HG03139 (cell line): ENCODE data around the gene SLC66A1.
A peak's percentile ranks its signal among the peaks of the same experiment; 100 is the strongest.
"Not testable (repeated sequence)": the region's sequence is repeated elsewhere in the genome, so short reads cannot be mapped to it uniquely, and the experiment has no call there.

Experiments
- ATAC-seq: cut with Tn5 transposase; IDR thresholded peaks from one replicate; pipeline ENCODE4 v1.9.1; 2021; ENCODE audit not compliant: unreplicated experiment

SLC66A1 gene

DNA sequence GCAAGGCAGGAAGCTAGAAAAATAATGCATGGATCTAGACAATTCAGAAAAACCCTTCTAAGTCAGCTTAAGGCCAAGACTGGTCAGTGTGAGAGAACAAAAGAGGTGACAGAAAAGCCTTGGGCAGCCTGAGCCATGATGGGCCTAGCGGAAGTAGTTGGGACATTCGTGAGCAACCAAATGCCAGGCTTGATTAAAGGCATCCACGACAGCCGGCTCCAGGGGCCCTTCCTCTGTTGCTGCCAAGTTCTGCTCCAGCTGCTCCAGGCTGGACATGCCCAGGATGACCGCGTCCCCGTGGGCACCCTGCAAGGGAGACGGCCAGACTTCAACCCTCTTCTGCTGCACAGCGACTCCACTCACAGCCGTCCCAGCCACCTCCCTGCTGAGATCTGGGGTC lies 8.0 kb upstream of the SLC66A1 start:
- ATAC-seq, result not testable (repeated sequence)

DNA sequence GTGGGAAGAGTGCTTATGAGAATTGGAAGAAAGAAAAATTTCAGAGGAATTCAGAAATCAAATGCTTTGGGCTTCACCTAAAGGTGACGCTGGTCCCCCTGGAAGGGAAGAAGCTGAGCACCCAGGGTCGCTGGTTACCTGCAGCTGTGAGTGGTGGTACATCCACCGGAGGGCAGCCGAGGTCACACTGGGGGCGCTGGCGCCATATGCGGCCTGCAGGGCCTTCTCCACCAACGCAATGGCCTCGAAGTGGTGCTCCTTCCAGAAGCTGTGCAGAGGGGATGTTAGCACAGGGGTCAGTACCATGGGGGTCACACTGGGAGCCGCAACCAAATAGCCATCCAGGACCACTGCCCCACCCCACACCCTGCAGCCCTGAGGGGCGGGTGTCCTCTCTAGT lies 6.2 kb upstream of the SLC66A1 start:
- no peak for ATAC-seq

GRCh38 chr1:19306941-19307340 lies 5.2 kb upstream of the SLC66A1 start:
- no peak for ATAC-seq

DNA sequence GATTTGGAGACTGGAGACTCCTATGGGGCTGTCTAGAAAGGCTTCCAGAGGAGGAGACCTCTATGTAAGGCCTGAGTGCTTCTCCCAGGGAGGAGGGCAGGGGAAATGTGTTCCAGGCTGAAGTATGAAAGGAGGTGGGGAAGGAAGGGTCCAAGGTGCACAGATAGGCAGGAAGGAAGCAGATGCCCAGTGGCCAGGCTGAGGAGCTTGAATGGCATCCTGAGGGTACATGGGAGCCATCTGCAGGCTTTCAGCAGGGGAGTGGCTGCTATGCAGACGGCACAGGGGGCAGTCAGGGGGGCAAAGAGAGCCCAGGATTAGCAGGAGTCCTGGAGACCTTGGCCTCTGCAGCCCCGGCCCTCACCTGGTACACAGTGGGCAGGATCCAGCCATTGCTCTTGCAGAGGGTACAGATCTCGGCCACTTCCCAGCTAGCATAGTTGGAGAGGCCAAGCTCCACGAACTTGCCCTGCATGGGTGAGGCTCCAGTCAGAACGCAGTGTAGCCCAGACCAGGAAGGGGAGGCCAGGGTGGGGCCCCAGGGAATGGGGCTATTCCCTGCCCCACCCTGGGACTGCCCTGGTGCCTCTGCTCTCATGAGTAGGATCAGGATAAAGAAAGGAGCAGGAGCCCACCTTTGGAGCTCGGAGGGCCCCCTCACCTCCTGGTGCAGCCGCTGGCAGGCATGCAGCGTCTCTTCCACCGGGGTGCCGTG lies 4.2 kb upstream of the SLC66A1 start:
- no peak for ATAC-seq

DNA sequence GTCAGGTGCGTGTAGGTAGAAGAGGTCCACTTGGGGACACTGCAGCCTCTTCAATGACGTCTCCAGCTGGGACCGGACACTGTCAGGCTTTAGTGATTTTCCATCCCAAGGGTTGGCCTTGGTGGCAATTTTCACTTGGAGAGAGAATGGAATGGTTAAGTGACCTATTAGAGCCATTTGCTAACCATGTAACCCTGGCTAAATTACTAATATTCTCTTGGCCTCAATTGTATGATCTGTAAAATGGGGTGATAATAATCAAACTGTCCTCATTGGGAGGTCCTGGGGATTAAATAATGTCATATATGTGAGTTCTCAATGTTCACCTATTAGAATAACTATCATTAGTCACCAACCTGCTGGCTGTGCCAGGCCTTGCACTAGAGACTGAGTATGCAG lies 3.6 kb upstream of the SLC66A1 start:
- no peak for ATAC-seq

DNA sequence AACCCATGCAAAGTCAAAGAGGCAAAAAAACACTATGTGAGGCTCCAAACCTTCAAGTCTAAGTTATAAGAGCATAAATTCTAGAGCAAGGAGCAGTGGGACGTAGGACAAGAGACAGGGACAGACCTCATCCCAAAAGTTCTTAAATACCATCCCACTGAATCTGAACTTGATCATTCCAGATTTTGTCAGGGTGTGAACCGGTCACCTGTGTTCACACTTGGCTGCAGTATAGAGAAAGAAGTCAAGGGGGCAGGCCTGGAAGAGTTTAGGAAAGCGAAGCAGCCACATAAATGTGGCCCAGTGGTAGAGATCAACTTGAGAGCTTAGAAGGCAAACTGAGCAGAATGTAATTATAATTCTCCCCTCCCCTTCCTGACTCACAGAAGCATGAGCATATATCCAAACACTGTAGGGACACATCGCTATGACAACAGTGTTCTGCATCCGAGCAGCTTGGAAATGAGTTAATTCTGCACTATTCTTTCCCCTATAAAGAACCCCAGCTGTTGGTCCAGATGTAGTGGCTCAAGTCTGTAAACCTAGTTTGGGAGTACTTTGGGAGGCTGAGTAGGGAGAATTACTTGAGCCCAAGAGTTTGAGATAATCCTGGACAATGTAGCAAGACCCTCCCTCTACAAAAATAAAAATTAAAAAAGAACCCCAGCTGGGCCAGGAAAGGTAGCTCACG lies 2.9 kb upstream of the SLC66A1 start:
- no peak for ATAC-seq

- no peak for ATAC-seq
These were observed 2.1 kb upstream of the SLC66A1 start for GRCh38 chr1:19310061-19310460.

DNA sequence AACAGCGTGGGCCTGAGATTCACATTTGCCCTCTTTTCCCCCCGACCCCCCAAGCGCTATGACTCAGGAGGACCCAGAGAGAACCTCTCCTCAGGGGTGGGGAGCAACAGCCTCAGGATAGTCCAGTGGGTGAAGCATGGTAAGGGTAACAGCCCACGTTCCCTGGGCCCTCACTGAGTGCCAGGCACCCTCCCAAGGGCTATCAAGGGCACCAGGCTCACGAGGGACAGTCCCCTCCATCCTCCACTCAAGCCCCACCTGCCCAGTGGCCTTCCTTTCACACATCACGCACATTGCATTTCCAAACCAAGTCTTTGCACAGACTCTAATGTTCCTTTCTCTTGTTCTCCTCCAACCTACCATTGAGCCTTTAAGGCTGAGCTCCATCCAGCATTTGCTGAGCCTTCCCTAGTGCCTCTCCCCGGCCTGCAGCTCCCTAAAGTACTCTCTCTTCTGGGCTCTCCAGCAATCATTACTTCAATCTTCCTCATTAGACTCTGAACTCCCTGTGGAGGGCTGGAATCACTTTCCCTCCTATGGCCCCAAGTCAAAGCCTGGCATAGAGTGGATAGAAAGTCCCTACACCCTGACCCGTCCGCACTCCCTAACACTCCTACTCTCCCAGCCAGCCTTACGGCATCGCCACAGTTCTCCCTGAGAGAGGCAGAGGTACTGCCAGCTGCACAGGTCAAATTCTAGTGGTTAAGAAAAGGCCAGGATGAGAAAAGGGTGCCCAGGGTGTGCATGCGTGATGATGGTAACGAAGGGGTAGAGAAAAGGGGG lies 1.2 kb upstream of the SLC66A1 start:
- ATAC-seq, result no peak

DNA sequence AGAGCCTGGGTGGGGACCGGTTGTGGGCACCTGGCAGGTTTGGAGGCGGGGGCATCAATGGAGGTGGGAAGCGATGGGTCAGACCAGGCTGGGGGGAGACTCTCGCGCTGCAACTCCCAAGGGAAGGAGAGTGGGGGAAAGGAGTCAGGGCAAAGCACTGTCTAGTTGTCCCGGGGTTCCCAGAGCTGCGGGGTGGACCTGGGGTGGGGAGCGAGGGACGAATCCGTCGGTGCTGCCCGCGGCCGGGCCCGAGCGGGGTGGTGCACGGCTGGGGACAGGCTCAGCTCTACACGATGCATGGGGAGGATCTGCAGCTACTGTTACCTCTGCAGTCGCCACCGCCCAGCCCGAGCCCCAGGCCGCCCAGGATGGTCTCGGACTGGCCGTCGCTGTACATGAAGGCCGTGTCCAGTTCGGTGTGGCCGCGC lies 609 bp upstream of the SLC66A1 start:
- peak; percentile 9 for ATAC-seq

GRCh38 chr1:19312782-19313635 lies 883 bp downstream of the SLC66A1 start:
- no peak for ATAC-seq

DNA sequence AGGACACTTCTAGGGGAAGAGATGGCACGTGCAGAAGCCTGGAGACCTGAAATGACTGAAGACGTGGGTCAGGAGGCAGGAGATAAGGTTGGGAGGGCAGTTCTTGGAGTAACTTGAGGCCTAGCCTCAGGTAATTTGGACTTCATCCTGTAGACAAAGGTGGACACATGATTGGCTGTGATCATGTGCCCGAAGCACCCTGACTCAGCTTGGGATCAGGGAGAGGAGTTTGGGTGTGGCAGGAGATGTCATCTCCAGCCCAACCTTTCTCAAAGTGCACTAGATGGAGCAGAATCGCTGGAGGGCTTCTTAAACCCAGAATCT lies 1.5 kb downstream of the SLC66A1 start:
- ATAC-seq, result no peak

DNA sequence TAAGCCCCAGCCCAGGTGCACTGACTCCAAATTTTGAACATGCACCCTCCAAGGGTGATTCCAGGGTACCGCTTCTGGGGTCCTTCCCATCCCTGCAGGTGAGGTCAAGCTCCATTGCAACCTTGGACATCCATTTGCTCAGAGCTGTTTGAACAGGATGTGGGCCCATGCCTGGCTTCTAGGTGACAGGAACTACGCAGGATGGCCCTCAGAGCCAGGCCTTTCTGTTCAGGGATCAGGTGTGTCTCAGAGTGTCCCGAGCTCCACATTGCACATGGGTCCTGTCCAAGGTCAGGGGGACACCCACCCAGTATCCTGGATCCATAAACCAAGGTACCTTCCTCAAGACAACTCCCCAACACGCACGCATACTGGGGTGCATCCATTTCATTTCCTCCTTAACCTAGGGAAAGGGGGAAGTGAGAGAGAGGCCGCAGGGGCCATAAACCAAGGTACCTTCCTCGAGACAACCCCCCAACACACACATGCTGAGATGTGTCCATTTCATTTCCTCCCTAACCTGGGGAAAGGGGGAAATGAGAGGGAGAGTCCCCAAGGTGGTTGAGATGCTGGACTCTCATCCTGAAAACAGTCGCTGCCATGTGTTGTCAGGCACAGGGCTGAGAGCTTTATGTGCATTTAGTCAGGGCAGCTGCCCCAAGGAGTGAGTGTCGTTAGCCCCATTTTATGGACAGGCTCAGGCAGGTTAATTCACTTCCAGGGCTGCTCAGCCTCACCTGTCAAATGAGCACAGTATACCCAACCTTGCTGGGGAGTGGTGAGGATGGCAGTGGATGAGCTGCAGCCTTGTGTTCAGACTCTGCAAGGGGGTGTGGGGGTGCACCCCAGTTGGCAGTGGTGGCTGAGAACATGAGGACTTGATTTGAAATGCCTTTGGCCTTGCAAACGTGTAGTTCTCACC lies 2.1 kb downstream of the SLC66A1 start:
- no peak for ATAC-seq

GRCh38 chr1:19315378-19316198 lies 3.5 kb downstream of the SLC66A1 start:
- ATAC-seq, result no peak

DNA sequence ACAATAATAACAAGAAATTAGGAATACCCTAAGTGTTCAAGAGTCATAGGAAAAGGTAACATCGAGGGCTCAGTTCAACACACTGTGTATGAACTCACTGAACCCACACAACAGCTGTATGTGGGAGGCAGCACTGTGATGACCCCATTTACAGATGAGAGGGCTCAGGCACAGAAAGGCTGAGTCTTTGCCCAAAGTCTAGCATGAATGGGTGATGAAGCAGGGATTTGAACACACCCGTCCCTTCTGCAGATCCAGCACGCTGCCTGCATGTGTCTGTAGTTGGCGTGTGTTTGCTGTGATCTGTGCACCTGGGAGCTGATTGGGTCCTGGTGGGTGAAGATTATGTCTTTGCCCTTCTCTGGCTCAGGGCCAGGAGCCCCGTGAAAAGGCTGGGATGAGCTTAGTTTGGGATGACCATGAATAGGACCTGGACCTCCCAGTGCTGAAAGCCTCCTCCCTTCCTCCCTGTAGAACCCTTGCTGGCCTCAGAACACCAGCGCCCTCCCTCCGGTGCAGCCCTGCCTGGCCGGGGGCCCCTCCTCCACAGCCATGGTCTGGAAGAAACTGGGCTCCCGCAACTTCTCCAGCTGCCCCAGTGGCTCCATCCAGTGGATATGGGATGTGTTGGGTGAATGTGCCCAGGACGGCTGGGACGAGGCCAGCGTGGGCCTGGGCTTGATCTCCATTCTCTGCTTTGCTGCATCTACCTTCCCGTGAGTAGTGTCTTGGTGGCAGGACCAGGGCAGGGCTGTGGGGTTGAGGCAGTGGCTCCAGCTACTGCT lies 5.2 kb downstream of the SLC66A1 start:
- ATAC-seq, result no peak

DNA sequence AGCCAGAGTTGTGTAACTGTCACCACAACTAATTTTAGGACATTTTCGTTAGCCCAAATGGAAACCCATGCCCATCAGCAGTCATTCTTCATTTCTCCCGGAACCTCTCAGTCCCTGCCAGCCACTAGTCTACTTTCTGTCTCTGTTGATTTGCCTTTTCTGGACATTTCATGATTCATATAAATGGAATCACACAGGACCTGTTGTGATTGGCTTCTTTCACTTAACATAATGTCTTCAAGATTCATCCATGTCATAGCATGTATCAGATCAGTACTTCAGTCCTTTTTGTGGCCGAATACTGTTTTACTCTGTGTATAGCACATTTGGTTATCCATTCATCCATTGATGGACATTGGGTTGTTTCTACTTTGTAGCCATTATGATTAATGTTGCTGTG lies 7.1 kb downstream of the SLC66A1 start:
- no peak for ATAC-seq

DNA sequence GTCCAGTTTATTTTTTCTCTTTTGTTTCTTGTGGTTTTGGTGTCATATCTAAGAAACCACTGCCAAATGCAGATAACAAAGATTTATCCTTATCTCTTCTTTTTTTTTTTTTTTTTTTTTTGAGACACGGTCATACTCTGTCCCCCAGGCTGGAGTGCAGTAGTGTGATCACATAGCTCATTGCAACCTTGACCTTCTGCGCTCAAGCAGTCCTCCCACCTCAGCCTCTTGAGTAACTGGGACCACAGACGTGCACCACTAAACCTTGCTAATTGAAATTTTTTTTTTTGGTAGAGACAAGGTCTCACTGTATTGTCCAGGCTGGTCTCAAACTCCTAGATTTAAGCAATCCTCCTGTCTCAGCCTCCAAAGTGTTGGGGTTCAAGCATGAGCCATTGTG lies 8.9 kb downstream of the SLC66A1 start:
- ATAC-seq, result no peak

- no peak for ATAC-seq
These were observed 10.4 kb downstream of the SLC66A1 start for GRCh38 chr1:19322481-19322880.

- ATAC-seq, result no peak
These were observed 12.0 kb downstream of the SLC66A1 start for GRCh38 chr1:19323987-19324664.
